ENCODE measurements around the gene SUSD4. TPM values are rescaled to one million over a fixed set of nuclear protein-coding genes. Genes with fewer than 3 reads are reported as not detected.

Gene SUSD4
- total RNA-seq, 1 donor from 2014 or later = not detected

GRCh38 chr1:223332997-223333396 is 31.0 kb downstream of the SUSD4 start:
- intact Hi-C loops (cut with micrococcal nuclease) = no loop called here
- no peaks in the 10 kb centered on the region for H3K36me3 Mint-ChIP-seq (ENCODE audit: low read depth)
- DNase-seq (ENCODE audit: low spot score) = no peak

GRCh38 chr1:223331929-223332328 is 32.0 kb downstream of the SUSD4 start:
- Mint-ChIP-seq H3K36me3 (ENCODE audit: low read depth) (no peaks in the 10 kb centered on the region), H3K9me3 (no peaks in the 10 kb centered on the region), H3K4me1 (ENCODE audit: low read depth) (no peaks in the 10 kb centered on the region), H3K27me3 (ENCODE audit: insufficient read depth) (no peaks in the 10 kb centered on the region), H3K4me3 (no peak overlapping the region), H3K27ac (no peak overlapping the region)
- intact Hi-C loops (cut with micrococcal nuclease) = no loop called here
- DNase-seq (ENCODE audit: low spot score) = no peak

More at GRCh38 chr1:223332997-223333396, 31.0 kb downstream of the SUSD4 start:
- Mint-ChIP-seq H3K9me3 (no peaks in the 10 kb centered on the region), H3K4me1 (ENCODE audit: low read depth) (no peaks in the 10 kb centered on the region), H3K27me3 (ENCODE audit: insufficient read depth) (no peaks in the 10 kb centered on the region), H3K27ac (no peak overlapping the region), H3K4me3 (no peak overlapping the region)

GRCh38 chr1:223331301-223331700 is 32.7 kb downstream of the SUSD4 start:
- DNase-seq (ENCODE audit: low spot score) = no peak
- Mint-ChIP-seq H3K4me3 (no peak overlapping the region), H3K9me3 (no peaks in the 10 kb centered on the region), H3K27ac (no peak overlapping the region), H3K36me3 (ENCODE audit: low read depth) (no peaks in the 10 kb centered on the region), H3K27me3 (ENCODE audit: insufficient read depth) (no peaks in the 10 kb centered on the region), H3K4me1 (ENCODE audit: low read depth) (no peaks in the 10 kb centered on the region)
- intact Hi-C loops (cut with micrococcal nuclease) = no loop called here

GRCh38 chr1:223330466-223330865 is 33.5 kb downstream of the SUSD4 start:
- Mint-ChIP-seq H3K27me3 (ENCODE audit: insufficient read depth) (no peaks in the 10 kb centered on the region), H3K36me3 (ENCODE audit: low read depth) (no peaks in the 10 kb centered on the region), H3K4me3 (no peak overlapping the region), H3K4me1 (ENCODE audit: low read depth) (no peaks in the 10 kb centered on the region), H3K9me3 (no peaks in the 10 kb centered on the region), H3K27ac (no peak overlapping the region)
- intact Hi-C loops (cut with micrococcal nuclease) = no loop called here
- no peak for DNase-seq (ENCODE audit: low spot score)

- Mint-ChIP-seq H3K4me1 (ENCODE audit: low read depth) (no peaks in the 10 kb centered on the region), H3K27me3 (ENCODE audit: insufficient read depth) (no peaks in the 10 kb centered on the region), H3K4me3 (no peak overlapping the region), H3K27ac (no peak overlapping the region), H3K36me3 (ENCODE audit: low read depth) (no peaks in the 10 kb centered on the region), H3K9me3 (no peaks in the 10 kb centered on the region)
- no peak for DNase-seq (ENCODE audit: low spot score)
- intact Hi-C loops (cut with micrococcal nuclease) = no loop called here
These were observed 34.1 kb downstream of the SUSD4 start for GRCh38 chr1:223329664-223330415.

- Mint-ChIP-seq H3K27me3 (ENCODE audit: insufficient read depth) (no peaks in the 10 kb centered on the region), H3K36me3 (ENCODE audit: low read depth) (no peaks in the 10 kb centered on the region), H3K9me3 (no peaks in the 10 kb centered on the region), H3K27ac (no peak overlapping the region), H3K4me3 (no peak overlapping the region), H3K4me1 (ENCODE audit: low read depth) (no peaks in the 10 kb centered on the region)
- intact Hi-C loops (cut with micrococcal nuclease) = no loop called here
- no peak for DNase-seq (ENCODE audit: low spot score)
These were observed 34.7 kb downstream of the SUSD4 start for GRCh38 chr1:223329252-223329651.

GRCh38 chr1:223328566-223328965 is 35.4 kb downstream of the SUSD4 start:
- H3K27me3 Mint-ChIP-seq (ENCODE audit: insufficient read depth) = no peaks in the 10 kb centered on the region
- intact Hi-C loops (cut with micrococcal nuclease) = no loop called here

GRCh38 chr1:223326776-223327175 is 37.2 kb downstream of the SUSD4 start:
- H3K4me3 Mint-ChIP-seq = no peak overlapping the region
- no peaks in the 10 kb centered on the region for H3K36me3 Mint-ChIP-seq (ENCODE audit: low read depth)
- no peaks in the 10 kb centered on the region for H3K9me3 Mint-ChIP-seq
- H3K27ac Mint-ChIP-seq = no peak overlapping the region
- no peaks in the 10 kb centered on the region for H3K27me3 Mint-ChIP-seq (ENCODE audit: insufficient read depth)
- no peak for DNase-seq (ENCODE audit: low spot score)
- intact Hi-C loops (cut with micrococcal nuclease) = no loop called here
- H3K4me1 Mint-ChIP-seq (ENCODE audit: low read depth) = no peaks in the 10 kb centered on the region

More at GRCh38 chr1:223328566-223328965, 35.4 kb downstream of the SUSD4 start:
- Mint-ChIP-seq H3K9me3 (no peaks in the 10 kb centered on the region), H3K36me3 (ENCODE audit: low read depth) (no peaks in the 10 kb centered on the region), H3K4me3 (no peak overlapping the region), H3K4me1 (ENCODE audit: low read depth) (no peaks in the 10 kb centered on the region), H3K27ac (no peak overlapping the region)
- DNase-seq (ENCODE audit: low spot score) = no peak

GRCh38 chr1:223323491-223324484 is 40.2 kb downstream of the SUSD4 start:
- no peaks in the 10 kb centered on the region for H3K9me3 Mint-ChIP-seq
- intact Hi-C loops (cut with micrococcal nuclease) = no loop called here
- no peak overlapping the region for H3K27ac Mint-ChIP-seq
- no peaks in the 10 kb centered on the region for H3K4me1 Mint-ChIP-seq (ENCODE audit: low read depth)
- H3K27me3 Mint-ChIP-seq (ENCODE audit: insufficient read depth) = no peaks in the 10 kb centered on the region
- H3K4me3 Mint-ChIP-seq = no peak overlapping the region
- no peak for DNase-seq (ENCODE audit: low spot score)
- H3K36me3 Mint-ChIP-seq (ENCODE audit: low read depth) = no peaks in the 10 kb centered on the region

GRCh38 chr1:223322868-223323267 is 41.1 kb downstream of the SUSD4 start:
- DNase-seq (ENCODE audit: low spot score) = no peak
- Mint-ChIP-seq H3K27ac (no peak overlapping the region), H3K4me1 (ENCODE audit: low read depth) (no peaks in the 10 kb centered on the region), H3K36me3 (ENCODE audit: low read depth) (no peaks in the 10 kb centered on the region), H3K4me3 (no peak overlapping the region), H3K27me3 (ENCODE audit: insufficient read depth) (no peaks in the 10 kb centered on the region), H3K9me3 (no peaks in the 10 kb centered on the region)
- intact Hi-C loops (cut with micrococcal nuclease) = no loop called here

- Mint-ChIP-seq H3K9me3 (no peaks in the 10 kb centered on the region), H3K27ac (no peak overlapping the region), H3K27me3 (ENCODE audit: insufficient read depth) (no peaks in the 10 kb centered on the region), H3K4me1 (ENCODE audit: low read depth) (no peaks in the 10 kb centered on the region), H3K4me3 (no peak overlapping the region), H3K36me3 (ENCODE audit: low read depth) (no peaks in the 10 kb centered on the region)
- no peak for DNase-seq (ENCODE audit: low spot score)
- intact Hi-C loops (cut with micrococcal nuclease) = no loop called here
These were observed 43.0 kb downstream of the SUSD4 start for GRCh38 chr1:223320959-223321358.

- intact Hi-C loops (cut with micrococcal nuclease) = no loop called here
- no peak overlapping the region for H3K4me3 Mint-ChIP-seq
- H3K4me1 Mint-ChIP-seq (ENCODE audit: low read depth) = no peaks in the 10 kb centered on the region
- H3K36me3 Mint-ChIP-seq (ENCODE audit: low read depth) = no peaks in the 10 kb centered on the region
- H3K9me3 Mint-ChIP-seq = no peaks in the 10 kb centered on the region
- no peak overlapping the region for H3K27ac Mint-ChIP-seq
- DNase-seq (ENCODE audit: low spot score) = no peak
- no peaks in the 10 kb centered on the region for H3K27me3 Mint-ChIP-seq (ENCODE audit: insufficient read depth)
These were observed 43.9 kb downstream of the SUSD4 start for GRCh38 chr1:223319905-223320580.

GRCh38 chr1:223319398-223319797 is 44.6 kb downstream of the SUSD4 start:
- intact Hi-C loops (cut with micrococcal nuclease) = no loop called here
- H3K36me3 Mint-ChIP-seq (ENCODE audit: low read depth) = no peaks in the 10 kb centered on the region
- H3K4me3 Mint-ChIP-seq = no peak overlapping the region
- H3K4me1 Mint-ChIP-seq (ENCODE audit: low read depth) = no peaks in the 10 kb centered on the region
- H3K27ac Mint-ChIP-seq = no peak overlapping the region
- H3K9me3 Mint-ChIP-seq = no peaks in the 10 kb centered on the region
- H3K27me3 Mint-ChIP-seq (ENCODE audit: insufficient read depth) = no peaks in the 10 kb centered on the region
- DNase-seq (ENCODE audit: low spot score) = no peak
